GM12892 (cell line): ENCODE measurements around the gene DHX15.

Source experiments
- POLR2A ChIP-seq: IDR thresholded peaks from 2 replicates; pipeline ENCODE4 v1.6.1; 2011; ENCODE audit warnings: low read depth, low read length, control low read depth
- TAF1 ChIP-seq: IDR thresholded peaks from 2 replicates; pipeline ENCODE4 v1.6.1; 2011; ENCODE audit warnings: low read depth, mild to moderate bottlenecking, control low read depth, low read length, borderline replicate concordance

DNA sequence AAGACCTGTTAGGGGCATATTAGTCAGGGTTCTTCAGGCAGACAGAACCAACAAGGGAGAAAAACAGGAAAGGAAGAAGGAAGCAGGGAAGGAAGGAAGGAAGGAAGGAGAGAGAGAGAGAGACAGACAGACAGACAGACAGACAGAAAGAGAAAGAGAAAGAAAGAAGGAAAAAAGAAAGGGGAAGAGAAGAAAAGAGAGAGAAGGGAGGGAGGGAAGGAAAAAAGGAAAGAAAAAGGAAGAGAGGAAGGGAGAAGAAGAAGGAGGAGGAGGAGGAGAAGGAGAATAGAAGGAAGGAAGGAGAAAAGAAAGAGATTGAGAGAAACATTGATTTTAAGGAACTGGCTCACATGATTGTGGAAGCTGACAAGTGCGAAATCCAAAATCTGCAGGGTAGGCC, 89.0 kb downstream of the DHX15 start:
- no peak for TF ChIP-seq POLR2A
- no peak for TF ChIP-seq TAF1
